CD4-positive, CD25-positive, alpha-beta regulatory T cell (primary cell): ENCODE measurements around the gene TOMM6. TPM values are rescaled to one million over a fixed set of nuclear protein-coding genes. Genes with fewer than 3 reads are reported as not detected.

ENCODE experiments used
- ATAC-seq, 2 donors: fragments of 150-1000 bp; cut with Tn5 transposase; one replicate each; pipeline ENCODE4 v1.10.0; 2021; ENCODE audit warnings: low read depth in 2 of 2, moderate number of reproducible peaks in 2 of 2, moderate library complexity in 1 of 2
- DNase-seq, 3 donors: peaks; one replicate each; pipeline versions ENCODE4 v3.0.0 to v3.0.0-alpha.2; 2012 to 2022; ENCODE audit warnings: mixed read lengths in 1 of 3
- H3K27ac ChIP-seq: one replicate; pipeline ENCODE4 v1.7.0; 2013; ENCODE audit warnings: mild to moderate bottlenecking, low read length; ENCODE audit not compliant: insufficient read depth, poor library complexity, severe bottlenecking
- H3K27me3 ChIP-seq: one replicate; pipeline ENCODE4 v1.7.0; 2013; ENCODE audit warnings: low read length; ENCODE audit not compliant: control insufficient read depth, insufficient read depth
- H3K36me3 ChIP-seq: one replicate; pipeline ENCODE4 v1.7.0; 2013; ENCODE audit warnings: mild to moderate bottlenecking, low read length, moderate library complexity; ENCODE audit not compliant: control insufficient read depth, insufficient read depth
- H3K4me1 ChIP-seq: 2 replicates; pipeline ENCODE4 v1.7.0; 2013; ENCODE audit warnings: mild to moderate bottlenecking, low read length; ENCODE audit not compliant: insufficient read depth, control insufficient read depth, poor library complexity, severe bottlenecking
- H3K4me3 ChIP-seq: one replicate; pipeline ENCODE4 v1.7.0; 2013; ENCODE audit warnings: low read depth, mild to moderate bottlenecking, low read length, moderate library complexity
- H3K9me3 ChIP-seq, 2 experiments: 1 replicate in 1 of 2; 2 replicates in 1 of 2; pipeline ENCODE4 v1.7.0; 2013; ENCODE audit warnings: low read length in 2 of 2, mild to moderate bottlenecking in 1 of 2, moderate library complexity in 1 of 2; ENCODE audit not compliant: control insufficient read depth in 2 of 2
- H3K27ac Mint-ChIP-seq, 3 donors: one replicate each; pipeline ENCODE4 v1.8.0; 2020 to 2022; ENCODE audit warnings: mild to moderate bottlenecking in 3 of 3, mixed read lengths in 3 of 3, moderate library complexity in 2 of 3
- H3K27me3 Mint-ChIP-seq: one replicate; pipeline ENCODE4 v1.8.0; 2022; ENCODE audit warnings: mild to moderate bottlenecking, mixed read lengths
- H3K36me3 Mint-ChIP-seq: one replicate; pipeline ENCODE4 v1.8.0; 2020; ENCODE audit warnings: mixed read lengths
- H3K4me1 Mint-ChIP-seq, 4 donors: one replicate each; pipeline ENCODE4 v1.8.0; 2020 to 2022; ENCODE audit warnings: mixed read lengths in 4 of 4, mild to moderate bottlenecking in 1 of 4
- H3K4me3 Mint-ChIP-seq, 4 donors: one replicate each; pipeline ENCODE4 v1.8.0; 2020 to 2022; ENCODE audit warnings: mild to moderate bottlenecking in 4 of 4, mixed read lengths in 4 of 4, moderate library complexity in 3 of 4
- H3K9me3 Mint-ChIP-seq, 7 donors: one replicate each; pipeline ENCODE4 v1.8.0; 2020 to 2022; ENCODE audit warnings: mixed read lengths in 7 of 7, mild to moderate bottlenecking in 3 of 7, moderate library complexity in 2 of 7
- polyA plus RNA-seq, 4 donors: library from polyadenylated mRNA; unstranded; fragments of 300-500 nt; fragmentation: Illumina TruSeq; gene quantifications; one replicate each; pipeline ENCODE4 v1.2.3, GENCODE V29; 2021
- total RNA-seq: library from RNA; stranded (reverse); gene quantifications from one replicate; pipeline ENCODE4 v1.2.3, GENCODE V29; 2022

The TOMM6 gene
- total and polyA plus RNA-seq, 5 donors from 2014 or later, result 102 to 364 (median 361) TPM

DNA sequence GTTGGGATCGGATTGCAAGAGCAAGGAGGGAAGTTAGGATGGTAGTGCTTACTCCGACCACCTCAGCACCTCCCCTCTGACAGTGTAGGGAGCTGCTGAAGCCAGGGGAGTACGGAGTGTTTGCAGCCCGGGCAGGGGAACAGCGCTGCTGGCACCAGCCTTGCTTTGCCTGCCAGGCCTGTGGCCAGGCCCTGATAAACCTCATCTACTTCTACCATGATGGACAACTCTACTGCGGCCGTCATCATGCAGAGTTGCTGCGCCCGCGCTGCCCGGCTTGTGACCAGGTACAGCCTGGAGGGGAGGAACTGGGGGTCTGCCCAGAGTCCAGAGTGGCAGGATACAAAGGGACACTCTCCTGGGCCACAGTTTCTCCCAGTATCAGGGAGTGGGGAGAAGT lies 2.2 kb upstream of the TOMM6 start:
- peaks cover 8% of the 10 kb centered on the region for H3K36me3 Mint-ChIP-seq
- peaks cover 6 to 28% (median 12%) of the 10 kb centered on the region in 4 donors for H3K4me1 Mint-ChIP-seq
- H3K9me3 ChIP-seq, result no peaks in the 10 kb centered on the region
- H3K4me1 ChIP-seq, result peaks cover 32% of the 10 kb centered on the region
- H3K27ac Mint-ChIP-seq, result no peak overlapping the region
- H3K36me3 ChIP-seq, result peaks cover 14% of the 10 kb centered on the region
- ATAC-seq (no peak), DNase-seq (no peak)
- H3K9me3 Mint-ChIP-seq, result no peaks in the 10 kb centered on the region
- H3K4me3 ChIP-seq, result no peak overlapping the region
- H3K27ac ChIP-seq, result no peak overlapping the region
- peaks cover 2% of the 10 kb centered on the region for H3K27me3 ChIP-seq
- peaks cover 20% of the 10 kb centered on the region for H3K27me3 Mint-ChIP-seq
- peak overlapping the region; percentile 66 to 96 (median 85) for H3K4me3 Mint-ChIP-seq

DNA sequence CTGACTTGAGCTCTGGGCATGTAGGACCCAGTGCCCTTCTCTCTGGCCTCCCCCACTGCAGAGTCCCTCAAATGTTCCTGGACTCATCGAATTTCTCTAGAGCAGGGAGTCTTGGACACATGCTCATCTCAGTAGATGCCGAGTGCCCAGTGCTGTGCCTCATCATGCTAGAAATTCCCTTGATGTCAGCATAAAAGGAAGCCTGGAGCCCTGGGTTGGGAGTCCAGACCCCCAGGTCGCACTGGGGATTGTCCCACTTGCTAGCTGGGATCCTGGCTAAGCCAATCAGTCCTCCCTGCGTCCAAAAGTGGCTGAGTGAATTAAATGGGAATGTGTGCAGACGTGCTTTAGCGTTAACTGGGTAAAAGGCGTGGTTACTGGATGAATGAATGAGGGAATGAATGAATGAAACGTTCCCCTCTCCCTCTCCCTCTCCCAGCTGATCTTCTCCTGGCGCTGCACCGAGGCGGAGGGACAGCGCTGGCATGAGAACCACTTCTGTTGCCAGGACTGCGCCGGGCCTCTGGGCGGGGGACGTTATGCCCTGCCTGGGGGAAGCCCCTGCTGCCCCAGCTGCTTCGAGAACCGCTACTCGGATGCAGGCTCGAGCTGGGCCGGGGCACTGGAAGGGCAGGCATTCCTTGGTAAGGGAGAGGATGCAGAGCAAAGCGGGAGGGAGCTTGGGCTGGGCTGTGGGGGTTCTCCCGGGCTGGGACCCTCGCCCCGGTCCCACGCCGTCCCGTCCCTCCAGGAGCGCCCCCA lies 1.6 kb upstream of the TOMM6 start:
- no peak for ATAC-seq
- H3K27ac ChIP-seq, result no peak overlapping the region

DNA sequence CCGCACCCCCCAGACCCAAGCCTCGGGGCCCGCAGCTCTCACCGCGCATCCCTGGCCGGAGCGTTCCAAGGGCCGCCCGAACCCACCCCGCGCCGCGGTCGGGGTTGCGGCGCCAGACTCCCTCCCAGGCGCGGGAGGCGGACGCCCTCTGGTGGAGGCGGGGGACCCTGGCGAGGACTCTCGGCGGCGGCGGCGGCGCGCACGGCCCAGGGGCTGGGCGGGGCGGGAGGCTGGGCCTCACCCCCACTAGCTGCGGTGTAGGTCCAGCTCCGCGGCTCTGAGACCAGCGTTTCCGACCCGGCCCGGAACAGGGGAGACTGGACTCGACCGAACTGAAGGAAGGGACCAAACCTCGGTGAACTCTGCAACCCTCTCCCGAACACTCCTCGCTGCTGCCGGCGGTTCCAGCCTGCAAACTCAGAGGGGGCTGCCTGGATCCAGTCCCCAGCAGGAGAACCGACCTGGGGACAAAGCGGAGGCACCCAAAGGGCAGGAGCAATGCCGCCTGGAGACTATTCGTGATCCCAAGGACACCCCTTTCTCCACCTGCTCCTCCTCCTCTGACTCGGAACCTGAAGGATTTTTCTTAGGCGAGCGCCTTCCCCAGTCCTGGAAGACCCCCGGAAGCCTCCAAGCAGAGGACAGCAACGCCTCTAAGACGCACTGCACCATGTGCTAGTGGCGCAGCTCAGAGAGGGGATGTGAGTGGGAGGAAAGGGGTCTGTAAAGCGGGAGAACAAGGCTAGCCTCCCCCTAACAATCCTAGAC lies 859 bp upstream of the TOMM6 start:
- Histone ChIP-seq H3K36me3 (peaks cover 22% of the 10 kb centered on the region), H3K4me1 (peaks cover 24% of the 10 kb centered on the region), H3K9me3 (no peaks in the 10 kb centered on the region), H3K4me3 (peak overlapping the region; percentile 98), H3K27me3 (no peaks in the 10 kb centered on the region), H3K27ac (peak overlapping the region; percentile 86)
- H3K9me3 Mint-ChIP-seq, result no peaks in the 10 kb centered on the region
- peak; percentile 74 to 75 for ATAC-seq
- peak overlapping the region; percentile 96 to 97 (median 96) for H3K4me3 Mint-ChIP-seq
- peak overlapping the region; percentile 97 to 99 (median 97) for H3K27ac Mint-ChIP-seq
- DNase-seq, result peak; percentile 81 to 86 (median 83)
- peaks cover 14% of the 10 kb centered on the region for H3K27me3 Mint-ChIP-seq
- peaks cover 6 to 24% (median 12%) of the 10 kb centered on the region in 4 donors for H3K4me1 Mint-ChIP-seq
- peaks cover 8% of the 10 kb centered on the region for H3K36me3 Mint-ChIP-seq

More for the DNA sequence above, 1.6 kb upstream of the TOMM6 start:
- peaks cover 2% of the 10 kb centered on the region for H3K27me3 ChIP-seq
- H3K4me3 ChIP-seq, result no peak overlapping the region
- H3K4me3 Mint-ChIP-seq, result peak overlapping the region; percentile 81 to 96 (median 92)
- peaks cover 20% of the 10 kb centered on the region for H3K36me3 ChIP-seq
- peaks cover 25% of the 10 kb centered on the region for H3K4me1 ChIP-seq
- H3K36me3 Mint-ChIP-seq, result peaks cover 8% of the 10 kb centered on the region
- peaks cover 6 to 26% (median 14%) of the 10 kb centered on the region in 4 donors for H3K4me1 Mint-ChIP-seq
- no peaks in the 10 kb centered on the region for H3K9me3 ChIP-seq
- H3K27ac Mint-ChIP-seq, result peak overlapping the region in 2 of 3 donors; percentile 38 to 88
- H3K27me3 Mint-ChIP-seq, result peaks cover 20% of the 10 kb centered on the region
- no peaks in the 10 kb centered on the region for H3K9me3 Mint-ChIP-seq
- DNase-seq, result no peak

DNA sequence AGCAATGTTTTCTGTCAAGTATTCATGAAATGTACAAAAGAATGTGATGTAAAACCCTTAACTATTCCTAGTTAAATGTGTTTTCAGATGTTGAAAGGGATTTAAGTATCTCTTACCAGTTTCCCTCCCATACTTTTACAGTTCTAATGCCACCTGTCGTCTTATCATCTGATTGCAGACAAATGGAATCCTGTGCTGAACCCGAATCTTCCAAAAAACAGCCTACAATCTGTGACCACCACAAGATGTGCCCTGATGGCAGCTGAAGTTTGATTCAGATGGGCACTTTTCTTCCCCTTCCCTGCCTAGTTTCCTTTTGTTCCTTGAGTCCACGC lies 1.9 kb downstream of the TOMM6 start:
- no peaks in the 10 kb centered on the region for H3K9me3 ChIP-seq
- no peak overlapping the region for H3K4me3 ChIP-seq
- Mint-ChIP-seq H3K36me3 (peaks cover 10% of the 10 kb centered on the region), H3K27ac (peak overlapping the region; percentile 29 to 78 (median 71)), H3K27me3 (peaks cover 7% of the 10 kb centered on the region), H3K9me3 (no peaks in the 10 kb centered on the region), H3K4me1 (peaks cover 6 to 26% (median 12%) of the 10 kb centered on the region in 4 donors), H3K4me3 (peak overlapping the region; percentile 84 to 97 (median 96))
- ATAC-seq, result no peak
- peaks cover 27% of the 10 kb centered on the region for H3K36me3 ChIP-seq
- no peaks in the 10 kb centered on the region for H3K27me3 ChIP-seq
- peaks cover 24% of the 10 kb centered on the region for H3K4me1 ChIP-seq
- no peak overlapping the region for H3K27ac ChIP-seq
- DNase-seq, result no peak

DNA sequence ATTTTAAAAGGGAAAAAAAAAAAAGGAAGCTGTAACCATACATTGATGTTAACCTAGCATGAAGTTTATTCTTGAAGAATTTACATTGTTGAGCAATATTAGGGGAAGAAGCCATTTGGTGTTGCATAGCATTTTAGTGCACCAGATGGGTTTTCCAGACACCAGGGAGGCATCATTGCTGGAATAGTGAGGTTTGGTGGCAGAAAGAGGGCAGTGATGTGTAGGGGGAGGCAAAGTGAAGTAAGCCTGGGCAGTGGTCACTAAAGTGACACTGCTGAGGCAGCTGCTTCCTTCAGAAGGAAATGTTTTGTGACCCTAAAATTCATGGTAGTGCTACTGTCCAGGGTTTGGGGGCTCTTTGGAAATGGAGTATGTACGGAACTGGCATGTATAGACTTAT lies 2.6 kb downstream of the TOMM6 start:
- peaks cover 12% of the 10 kb centered on the region for H3K36me3 Mint-ChIP-seq
- DNase-seq (no peak), ATAC-seq (no peak)
- H3K4me1 ChIP-seq, result peaks cover 24% of the 10 kb centered on the region
- no peaks in the 10 kb centered on the region for H3K9me3 Mint-ChIP-seq
- peaks cover 7% of the 10 kb centered on the region for H3K27me3 Mint-ChIP-seq
- peak overlapping the region in 3 of 4 donors; percentile 38 to 97 (median 96) for H3K4me3 Mint-ChIP-seq
- no peak overlapping the region for H3K4me3 ChIP-seq
- peaks cover 6 to 26% (median 12%) of the 10 kb centered on the region in 4 donors for H3K4me1 Mint-ChIP-seq
- H3K27ac ChIP-seq, result no peak overlapping the region
- no peaks in the 10 kb centered on the region for H3K9me3 ChIP-seq
- H3K27me3 ChIP-seq, result no peaks in the 10 kb centered on the region
- no peak overlapping the region for H3K27ac Mint-ChIP-seq
- peaks cover 27% of the 10 kb centered on the region for H3K36me3 ChIP-seq

DNA sequence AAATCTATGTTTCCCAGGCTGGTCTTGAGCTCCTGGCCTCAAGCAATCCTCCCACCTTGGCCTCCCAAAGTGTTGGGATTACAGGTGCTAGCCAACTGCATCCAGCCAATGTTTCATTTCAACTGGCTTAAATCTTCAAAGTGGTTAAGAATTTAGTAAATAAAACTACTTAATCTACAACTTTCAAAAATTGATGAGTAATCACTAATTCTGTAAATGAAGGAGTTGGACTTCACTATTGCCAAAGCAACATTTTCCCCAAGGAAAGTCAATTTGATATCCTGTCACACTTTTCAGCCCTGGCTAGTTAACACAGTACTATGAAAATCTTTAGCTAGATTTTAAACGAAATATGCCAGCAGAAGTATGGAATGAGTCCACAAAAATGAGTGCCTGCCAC lies 3.8 kb downstream of the TOMM6 start:
- H3K27me3 Mint-ChIP-seq, result peaks cover 7% of the 10 kb centered on the region
- H3K4me1 Mint-ChIP-seq, result peaks cover 6 to 22% (median 12%) of the 10 kb centered on the region in 4 donors
- Histone ChIP-seq H3K36me3 (peaks cover 31% of the 10 kb centered on the region), H3K4me1 (peaks cover 18% of the 10 kb centered on the region), H3K27me3 (no peaks in the 10 kb centered on the region), H3K9me3 (no peaks in the 10 kb centered on the region), H3K4me3 (no peak overlapping the region), H3K27ac (no peak overlapping the region)
- H3K27ac Mint-ChIP-seq, result no peak overlapping the region
- peak overlapping the region in 2 of 4 donors; percentile 18 to 54 for H3K4me3 Mint-ChIP-seq
- H3K9me3 Mint-ChIP-seq, result no peaks in the 10 kb centered on the region
- no peak for ATAC-seq
- H3K36me3 Mint-ChIP-seq, result peaks cover 15% of the 10 kb centered on the region
- DNase-seq, result no peak

DNA sequence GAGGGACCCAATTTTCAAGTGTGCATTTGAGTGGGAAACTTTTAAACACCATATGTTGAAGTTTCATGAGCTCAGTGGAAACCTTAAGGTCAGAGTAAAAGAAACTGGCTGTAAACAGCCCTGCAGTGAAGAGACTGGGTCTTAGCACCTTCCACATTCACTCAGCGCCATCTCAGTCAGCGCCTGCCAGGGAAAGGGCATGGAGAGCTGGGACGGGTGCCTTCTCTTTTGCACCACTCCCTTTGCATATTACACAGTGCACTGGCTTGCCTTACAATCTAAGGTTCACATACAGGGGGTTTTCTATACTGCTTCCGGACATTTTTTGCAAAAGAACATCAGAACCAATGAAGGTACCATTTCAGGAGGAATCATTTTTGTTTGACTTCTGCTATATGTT lies 4.5 kb downstream of the TOMM6 start:
- Histone ChIP-seq H3K9me3 (no peaks in the 10 kb centered on the region), H3K4me1 (peaks cover 11% of the 10 kb centered on the region), H3K36me3 (peaks cover 31% of the 10 kb centered on the region), H3K4me3 (no peak overlapping the region), H3K27ac (no peak overlapping the region), H3K27me3 (no peaks in the 10 kb centered on the region)
- peak overlapping the region in 1 of 4 donors; percentile 18 for H3K4me3 Mint-ChIP-seq
- ATAC-seq, result no peak
- H3K27ac Mint-ChIP-seq, result no peak overlapping the region
- H3K36me3 Mint-ChIP-seq, result peaks cover 18% of the 10 kb centered on the region
- H3K27me3 Mint-ChIP-seq, result peaks cover 5% of the 10 kb centered on the region
- no peak for DNase-seq
- H3K4me1 Mint-ChIP-seq, result peaks cover 6 to 21% (median 12%) of the 10 kb centered on the region in 4 donors
- H3K9me3 Mint-ChIP-seq, result no peaks in the 10 kb centered on the region
